Common myeloid progenitor, CD34-positive (primary cell): ENCODE measurements around the gene DNAH8.

Experiments used
- CTCF ChIA-PET: fragments of 350-600 bp; sonication (Branson Sonifier 250); formaldehyde crosslinking; loops from one replicate; lab custom pipeline; 2021; ENCODE audit warnings: antibody characterized with exemption; lab: Charles Lee
- POLR2A ChIA-PET: fragments of 350-600 bp; sonication (Branson Sonifier 250); formaldehyde crosslinking; loops from one replicate; lab custom pipeline; 2021; ENCODE audit warnings: antibody characterized with exemption; lab: Charles Lee
- DNase-seq, 3 donors: peaks; one replicate each; pipeline versions ENCODE4 v3.0.0 to v3.0.0-alpha.2; 2013
- H3K27ac ChIP-seq, 2 experiments: 1 replicate in 1 of 2; 2 replicates in 1 of 2; pipeline ENCODE4 v1.7.0; 2013; ENCODE audit warnings: inconsistent platforms in 2 of 2, low read length in 2 of 2, mild to moderate bottlenecking in 2 of 2, low read depth in 1 of 2, moderate library complexity in 1 of 2; ENCODE audit not compliant: severe bottlenecking in 2 of 2, insufficient read depth in 1 of 2, poor library complexity in 1 of 2
- H3K27me3 ChIP-seq, 5 experiments: replicated peaks in 2 of 5; 1 replicate in 3 of 5; 2 replicates in 2 of 5; pipeline versions ENCODE4 v1.6.1 to v1.7.0; 2013; ENCODE audit warnings: low read length in 4 of 5, mild to moderate bottlenecking in 2 of 5, moderate library complexity in 2 of 5, inconsistent platforms in 1 of 5; ENCODE audit not compliant: insufficient read depth in 5 of 5, control insufficient read depth in 4 of 5
- H3K36me3 ChIP-seq, 4 experiments: 1 replicate in 2 of 4; 2 replicates in 2 of 4; pipeline versions ENCODE4 v1.6.1 to v1.7.0; 2013; ENCODE audit warnings: low read length in 3 of 4, control low read depth in 1 of 4, mild to moderate bottlenecking in 1 of 4; ENCODE audit not compliant: control insufficient read depth in 4 of 4, insufficient read depth in 4 of 4
- H3K4me1 ChIP-seq, 4 experiments: 1 replicate in 3 of 4; 2 replicates in 1 of 4; pipeline versions ENCODE4 v1.6.1 to v1.7.1; 2013; ENCODE audit warnings: low read length in 3 of 4, mild to moderate bottlenecking in 3 of 4, control low read depth in 1 of 4, inconsistent platforms in 1 of 4, moderate library complexity in 1 of 4; ENCODE audit not compliant: control insufficient read depth in 4 of 4, insufficient read depth in 4 of 4; ENCODE audit errors: control extremely low read depth in 1 of 4
- H3K4me3 ChIP-seq, 7 experiments: 1 replicate in 4 of 7; 2 replicates in 3 of 7; pipeline versions ENCODE4 v1.5.1 to v1.7.0; 2013; ENCODE audit warnings: mild to moderate bottlenecking in 7 of 7, low read length in 6 of 7, moderate library complexity in 6 of 7, inconsistent platforms in 2 of 7, low read depth in 2 of 7, control low read depth in 1 of 7; ENCODE audit not compliant: insufficient read depth in 4 of 7, control insufficient read depth in 1 of 7; ENCODE audit errors: extremely low read depth in 1 of 7
- H3K9me3 ChIP-seq, 5 experiments: 1 replicate in 4 of 5; 2 replicates in 1 of 5; pipeline versions ENCODE4 v1.6.1 to v1.7.1; 2013; ENCODE audit warnings: low read length in 4 of 5, mild to moderate bottlenecking in 2 of 5, inconsistent platforms in 1 of 5, low read depth in 1 of 5, moderate library complexity in 1 of 5; ENCODE audit not compliant: control insufficient read depth in 4 of 5, insufficient read depth in 2 of 5; ENCODE audit errors: control extremely low read depth in 1 of 5
- WGBS: methylation state at CpG from one replicate; pipeline ENCODE4 v1.1.5; 2013; ENCODE audit not compliant: insufficient coverage; 5-methylcytosine and 5-hydroxymethylcytosine counted together

The DNAH8 gene

DNA sequence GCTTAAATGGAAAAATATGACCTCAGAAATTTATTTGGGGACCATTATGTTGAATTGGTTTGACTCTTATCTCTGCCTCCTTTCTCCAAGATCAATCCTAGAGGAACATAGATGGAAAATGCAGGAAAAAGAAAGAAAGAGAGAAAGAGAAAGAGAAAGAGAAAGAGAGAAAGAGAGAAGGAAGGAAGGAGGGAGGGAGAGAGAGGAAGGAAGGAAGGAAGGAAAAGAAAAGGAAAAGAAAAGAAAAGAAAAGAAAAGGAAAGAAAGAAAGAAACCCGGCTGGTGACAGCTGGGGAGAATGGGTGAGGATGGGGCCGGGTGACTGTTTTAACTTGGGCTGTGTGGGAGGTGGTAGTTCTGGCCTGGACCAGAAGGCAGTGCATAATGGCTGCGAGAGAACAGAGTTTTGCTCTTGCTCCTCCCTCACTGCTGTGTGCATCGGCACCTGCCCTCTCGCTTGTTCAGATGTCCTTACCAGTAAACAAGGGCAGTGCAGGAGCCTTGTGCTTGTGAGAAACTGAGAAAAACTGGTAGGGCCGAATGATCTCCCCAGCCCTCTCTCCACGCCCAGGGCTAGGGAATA is 36.8 kb upstream of the DNAH8 start:
- ChIA-PET CTCF (no interaction called here), POLR2A (no interaction called here)
- peaks cover 0 to 1% (median 0%) of the 10 kb centered on the region in 5 experiments for H3K9me3 ChIP-seq
- 94% methylated on average over 5 of the region's 7 CpGs for WGBS
- no peak overlapping the region for H3K27ac ChIP-seq
- peaks cover 9 to 77% (median 36%) of the 10 kb centered on the region in 4 experiments for H3K36me3 ChIP-seq
- no peaks in the 10 kb centered on the region for H3K27me3 ChIP-seq
- no peak overlapping the region for H3K4me3 ChIP-seq
- no peak for DNase-seq
- peaks cover 0 to 9% (median 6%) of the 10 kb centered on the region in 4 experiments for H3K4me1 ChIP-seq

DNA sequence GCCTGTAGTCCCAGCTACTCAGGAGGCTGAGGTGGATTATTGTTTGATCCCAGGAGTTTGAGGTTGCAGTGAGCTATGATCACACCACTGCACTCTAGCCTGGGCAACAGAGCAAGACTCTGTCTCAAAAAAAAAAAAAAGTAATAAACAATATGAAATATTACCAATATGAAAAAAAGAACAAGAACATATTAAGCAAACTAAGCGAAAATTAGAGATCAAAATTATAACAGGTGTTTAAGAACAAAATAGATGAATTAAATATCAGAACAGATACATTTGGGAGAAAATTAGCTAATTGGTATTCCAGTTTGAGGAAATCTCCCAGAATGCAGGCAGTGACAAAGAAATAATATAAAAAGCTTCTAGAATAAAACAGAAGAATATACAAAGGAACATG is 35.4 kb upstream of the DNAH8 start:
- whole genome bisulfite sequencing: no CpG with 5 or more reads among the region's 1 CpG
- H3K4me3 ChIP-seq: no peak overlapping the region
- ChIA-PET POLR2A (no interaction called here), CTCF (no interaction called here)
- H3K4me1 ChIP-seq: no peaks in the 10 kb centered on the region
- H3K9me3 ChIP-seq: peaks cover 0 to under 1% (median 0%) of the 10 kb centered on the region in 5 experiments
- no peaks in the 10 kb centered on the region for H3K27me3 ChIP-seq
- DNase-seq: no peak
- no peak overlapping the region for H3K27ac ChIP-seq
- peaks cover 9 to 77% (median 38%) of the 10 kb centered on the region in 4 experiments for H3K36me3 ChIP-seq

DNA sequence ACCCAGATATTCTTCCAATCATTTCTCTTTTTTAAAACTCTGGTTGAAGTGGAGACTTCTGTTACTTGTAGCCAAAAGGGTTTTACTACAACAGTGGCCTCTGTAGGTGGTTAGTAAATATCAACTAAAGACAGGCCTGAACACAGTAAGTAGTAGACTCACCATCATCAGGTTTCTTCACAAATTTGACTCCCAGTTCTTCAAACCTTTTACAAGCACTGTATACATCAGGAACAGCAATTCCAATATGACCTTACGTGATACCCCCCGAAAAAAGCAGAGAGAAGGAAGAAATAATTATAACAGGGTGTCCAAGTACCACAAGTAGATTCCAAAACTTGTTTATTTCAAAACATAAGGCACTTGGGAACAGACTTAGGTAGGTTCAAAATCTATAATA is 33.3 kb upstream of the DNAH8 start:
- H3K9me3 ChIP-seq: no peaks in the 10 kb centered on the region
- no peaks in the 10 kb centered on the region for H3K4me1 ChIP-seq
- no CpG with 5 or more reads among the region's 2 CpGs for WGBS
- ChIA-PET CTCF (no interaction called here), POLR2A (no interaction called here)
- H3K36me3 ChIP-seq: peaks cover 12 to 73% (median 34%) of the 10 kb centered on the region in 4 experiments
- H3K4me3 ChIP-seq: no peak overlapping the region
- DNase-seq: no peak
- H3K27me3 ChIP-seq: no peaks in the 10 kb centered on the region
- H3K27ac ChIP-seq: no peak overlapping the region

DNA sequence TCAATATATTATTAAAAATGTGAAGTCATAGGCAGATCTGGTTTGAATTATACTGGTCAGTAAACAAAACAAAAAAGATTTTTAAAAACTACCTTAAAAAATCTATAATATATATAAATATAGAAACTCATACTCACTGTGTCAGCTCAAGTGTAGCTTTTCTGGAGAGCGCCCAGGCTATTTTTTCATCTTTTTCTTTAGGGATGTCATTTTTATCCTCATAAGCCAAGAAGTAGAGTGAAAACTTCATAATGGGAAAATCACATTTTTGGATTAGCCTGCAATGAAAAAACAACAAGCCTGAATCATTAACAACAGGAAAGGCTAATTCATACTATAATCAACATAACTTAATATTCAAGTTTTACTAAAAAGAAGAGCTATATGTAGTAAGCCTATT is 30.9 kb upstream of the DNAH8 start:
- Histone ChIP-seq H3K36me3 (peaks cover 6 to 66% (median 22%) of the 10 kb centered on the region in 4 experiments), H3K27me3 (no peaks in the 10 kb centered on the region), H3K27ac (no peak overlapping the region), H3K9me3 (no peaks in the 10 kb centered on the region), H3K4me3 (no peak overlapping the region), H3K4me1 (peaks cover 0 to 8% (median 8%) of the 10 kb centered on the region in 4 experiments)
- no peak for DNase-seq
- ChIA-PET CTCF (no interaction called here), POLR2A (no interaction called here)
- no CpG with 5 or more reads among the region's 1 CpG for WGBS

DNA sequence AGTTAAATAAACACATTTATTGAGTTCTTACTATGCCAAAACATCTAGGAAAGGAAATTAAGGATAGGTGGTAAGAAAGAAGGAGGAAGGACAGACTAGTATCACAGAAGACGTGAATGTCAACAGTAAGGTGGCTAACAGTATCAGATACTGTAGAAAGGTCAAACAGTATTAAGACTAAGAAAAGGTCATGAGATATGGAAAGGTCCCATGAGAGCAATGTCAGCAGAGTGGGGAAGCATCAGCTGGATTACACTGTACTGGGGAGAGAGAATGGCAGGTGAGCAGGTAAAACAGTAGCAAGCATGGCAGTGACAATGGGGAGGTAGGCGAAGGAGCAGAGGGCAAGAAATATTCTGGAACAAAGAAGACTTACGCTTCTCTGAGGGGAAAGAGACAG is 30.2 kb upstream of the DNAH8 start:
- CTCF ChIA-PET: no interaction called here
- H3K4me3 ChIP-seq: no peak overlapping the region
- POLR2A ChIA-PET: no interaction called here

DNA sequence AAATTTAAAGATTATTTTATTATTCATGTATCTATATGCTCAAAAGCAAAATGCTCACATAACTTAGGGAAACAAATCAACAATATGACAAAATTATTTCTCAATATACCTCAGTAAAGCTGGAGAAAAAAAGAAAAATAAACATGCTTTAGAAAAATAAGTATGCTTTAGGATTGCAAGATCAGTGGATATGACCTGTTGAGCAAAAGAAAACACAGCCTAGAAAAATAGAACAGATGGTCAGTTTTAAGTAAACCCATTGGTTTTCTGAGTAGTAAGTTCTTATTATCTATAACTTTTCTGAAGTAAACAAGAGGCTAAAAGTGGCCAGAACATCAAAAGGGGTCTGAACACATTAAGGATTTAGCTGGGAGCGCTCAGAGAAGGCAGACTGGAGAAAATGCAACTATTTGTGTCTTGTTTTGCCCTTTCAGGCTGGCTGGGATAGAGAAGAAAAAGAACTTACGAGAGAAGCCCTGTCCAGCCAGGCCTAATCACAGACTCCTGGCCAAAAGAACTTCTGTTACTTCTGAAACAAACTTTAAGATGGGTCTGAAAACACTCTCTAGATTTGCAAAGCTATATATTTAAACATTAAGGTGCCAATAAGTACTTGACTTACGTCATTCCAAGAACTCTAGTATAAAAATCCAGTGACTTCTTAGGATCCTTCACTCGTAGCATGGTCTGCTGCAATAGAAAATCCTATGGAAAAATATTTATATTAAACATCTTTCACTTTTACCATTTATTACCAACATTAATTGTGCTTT is 28.7 kb upstream of the DNAH8 start:
- DNase-seq: no peak
- ChIA-PET CTCF (no interaction called here), POLR2A (no interaction called here)
- Histone ChIP-seq H3K27me3 (no peaks in the 10 kb centered on the region), H3K4me3 (no peak overlapping the region), H3K27ac (no peak overlapping the region), H3K36me3 (peaks cover 6 to 53% (median 18%) of the 10 kb centered on the region in 4 experiments), H3K4me1 (peaks cover 0 to 8% (median 8%) of the 10 kb centered on the region in 4 experiments), H3K9me3 (no peaks in the 10 kb centered on the region)
- WGBS: 93% methylated on average over 2 of the region's 4 CpGs

More for the DNA sequence above, 30.2 kb upstream of the DNAH8 start:
- H3K27me3 ChIP-seq: no peaks in the 10 kb centered on the region
- no peaks in the 10 kb centered on the region for H3K9me3 ChIP-seq
- WGBS: 98% methylated on average over 3 of the region's 3 CpGs
- peaks cover 6 to 62% (median 21%) of the 10 kb centered on the region in 4 experiments for H3K36me3 ChIP-seq
- H3K27ac ChIP-seq: no peak overlapping the region
- no peak for DNase-seq
- peaks cover 0 to 8% (median 8%) of the 10 kb centered on the region in 4 experiments for H3K4me1 ChIP-seq

DNA sequence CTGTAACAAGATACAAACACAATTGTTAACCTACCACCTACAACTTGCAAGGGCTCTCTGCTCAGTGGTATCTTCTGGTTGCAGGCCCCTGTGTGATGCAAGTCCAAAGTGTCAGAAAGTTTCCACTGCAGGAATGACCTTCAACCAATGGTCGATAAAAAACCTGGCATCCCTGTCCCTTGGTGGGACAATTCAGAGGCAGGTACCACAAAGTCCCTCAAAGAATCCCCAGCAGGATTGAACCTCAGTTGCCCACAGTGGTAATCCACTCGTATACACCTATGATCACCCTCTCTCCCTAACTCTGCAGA is 28.1 kb upstream of the DNAH8 start:
- CTCF ChIA-PET: no interaction called here
- DNase-seq: no peak
- POLR2A ChIA-PET: no interaction called here
- 83% methylated on average over 1 of the region's 2 CpGs for WGBS
- Histone ChIP-seq H3K27me3 (no peaks in the 10 kb centered on the region), H3K4me3 (no peak overlapping the region), H3K9me3 (no peaks in the 10 kb centered on the region), H3K36me3 (peaks cover 6 to 48% (median 16%) of the 10 kb centered on the region in 4 experiments), H3K4me1 (peaks cover 0 to 8% (median 8%) of the 10 kb centered on the region in 4 experiments), H3K27ac (no peak overlapping the region)
